GM12872 (cell line): ENCODE data around the gene IL17RB.

Experiments
- TF ChIP-seq, protein P1 (sequence below): IDR thresholded peaks from 3 replicates; pipeline ENCODE4 v1.5.1; 2011; ENCODE audit warnings: low read depth, mild to moderate bottlenecking, low read length, moderate library complexity; ENCODE audit not compliant: insufficient read depth

IL17RB gene

GRCh38 chr3:53820084-53820483, 26.3 kb upstream of the IL17RB start:
- TF ChIP-seq, protein P1, sequence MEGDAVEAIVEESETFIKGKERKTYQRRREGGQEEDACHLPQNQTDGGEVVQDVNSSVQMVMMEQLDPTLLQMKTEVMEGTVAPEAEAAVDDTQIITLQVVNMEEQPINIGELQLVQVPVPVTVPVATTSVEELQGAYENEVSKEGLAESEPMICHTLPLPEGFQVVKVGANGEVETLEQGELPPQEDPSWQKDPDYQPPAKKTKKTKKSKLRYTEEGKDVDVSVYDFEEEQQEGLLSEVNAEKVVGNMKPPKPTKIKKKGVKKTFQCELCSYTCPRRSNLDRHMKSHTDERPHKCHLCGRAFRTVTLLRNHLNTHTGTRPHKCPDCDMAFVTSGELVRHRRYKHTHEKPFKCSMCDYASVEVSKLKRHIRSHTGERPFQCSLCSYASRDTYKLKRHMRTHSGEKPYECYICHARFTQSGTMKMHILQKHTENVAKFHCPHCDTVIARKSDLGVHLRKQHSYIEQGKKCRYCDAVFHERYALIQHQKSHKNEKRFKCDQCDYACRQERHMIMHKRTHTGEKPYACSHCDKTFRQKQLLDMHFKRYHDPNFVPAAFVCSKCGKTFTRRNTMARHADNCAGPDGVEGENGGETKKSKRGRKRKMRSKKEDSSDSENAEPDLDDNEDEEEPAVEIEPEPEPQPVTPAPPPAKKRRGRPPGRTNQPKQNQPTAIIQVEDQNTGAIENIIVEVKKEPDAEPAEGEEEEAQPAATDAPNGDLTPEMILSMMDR = no peak

- TF ChIP-seq, protein P1 = no peak
Measured at GRCh38 chr3:53820756-53821580, 25.4 kb upstream of the IL17RB start.

DNA sequence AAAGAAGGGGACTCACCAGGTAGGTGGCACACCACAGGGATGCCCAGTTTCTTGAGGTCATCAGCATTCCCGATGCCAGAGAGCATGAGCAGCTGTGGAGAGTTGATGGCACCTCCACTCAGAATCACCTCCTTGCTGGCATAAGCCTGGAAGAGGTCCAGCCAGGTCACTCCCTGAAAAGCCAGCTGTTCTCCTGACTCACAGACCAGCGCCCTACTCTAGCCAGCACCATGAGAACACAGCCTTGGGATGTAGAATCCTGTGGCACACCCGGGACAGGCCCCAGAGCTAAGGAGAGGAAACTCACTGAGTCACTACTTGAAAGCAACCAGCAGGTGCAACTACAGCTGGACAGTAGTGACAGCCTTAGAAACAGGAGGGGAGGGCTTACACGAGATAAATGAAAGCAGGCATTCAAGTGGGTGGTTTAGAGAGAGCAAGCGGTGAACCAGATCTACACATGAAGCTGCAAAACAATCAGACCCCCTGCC, 24.7 kb upstream of the IL17RB start:
- TF ChIP-seq, protein P1 = no peak

- TF ChIP-seq, protein P1 = no peak
Measured at GRCh38 chr3:53822331-53822741, 24.0 kb upstream of the IL17RB start.

GRCh38 chr3:53823026-53823955, 23.1 kb upstream of the IL17RB start:
- TF ChIP-seq, protein P1 = no peak

GRCh38 chr3:53823956-53824657, 22.3 kb upstream of the IL17RB start:
- TF ChIP-seq, protein P1 = no peak
